ENCODE measurements around the gene NBAS. TPM values are rescaled to one million over a fixed set of nuclear protein-coding genes. Genes with fewer than 3 reads are reported as not detected.

The NBAS gene
- total and polyA plus RNA-seq, 2 of the 4 experiments (the other 2 are of a cell fraction): 22.3 to 105 TPM

DNA sequence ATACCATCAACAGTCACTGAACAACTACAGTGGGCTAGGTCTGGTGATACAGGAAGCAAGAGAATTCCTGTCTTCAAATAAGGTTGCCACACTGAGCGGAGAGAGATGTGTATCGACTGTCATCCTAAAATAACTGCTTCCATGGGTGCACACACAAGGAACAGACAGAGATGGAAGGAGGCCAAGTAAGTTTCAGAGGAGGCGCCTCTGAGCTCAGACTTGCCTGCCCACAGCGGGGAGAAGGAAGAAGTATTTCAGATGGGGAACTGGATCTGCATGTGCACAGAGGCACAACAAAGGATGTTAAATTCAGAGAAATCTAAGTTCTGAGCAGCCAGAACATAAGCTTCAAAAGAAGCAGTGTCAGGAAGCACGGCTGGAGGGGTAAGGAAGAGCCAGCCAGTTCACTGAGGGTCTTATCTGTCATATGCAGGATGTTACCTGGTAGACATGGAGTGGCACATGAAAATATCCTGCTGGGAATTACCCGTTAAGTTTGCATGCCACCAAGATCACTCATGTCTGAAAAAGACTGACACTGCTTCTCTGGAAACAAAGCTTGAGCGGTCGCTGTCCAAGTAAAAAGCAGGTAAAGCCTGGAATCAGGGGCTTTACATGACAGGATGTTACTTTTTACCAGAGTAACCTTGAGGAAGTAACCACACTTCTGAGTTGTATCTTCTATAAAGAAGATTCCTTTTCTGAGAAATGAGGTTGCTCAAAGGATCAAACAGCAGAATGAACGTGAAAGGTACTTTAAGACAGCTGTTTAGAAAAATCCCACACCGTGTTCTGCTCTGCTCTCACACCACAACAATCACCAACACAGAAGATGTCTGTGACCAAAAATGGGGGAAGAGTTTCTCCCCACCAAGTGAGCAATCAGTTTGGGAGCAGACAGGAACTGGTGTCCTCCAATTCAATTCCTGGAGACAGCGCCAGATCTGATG lies 260.2 kb downstream of the NBAS start:
- BruUV-seq (replicated peaks): no TSS peak
- Histone ChIP-seq H3K18ac (ENCODE audit: low read depth, low read length) (no peak overlapping the region), H2BK20ac (ENCODE audit: low read depth, low read length) (no peak overlapping the region; the same call in 1 of the 2 replicates), H4K20me1 (ENCODE audit: insufficient read depth, low read length) (no peaks in the 10 kb centered on the region; the same call in 1 of the 2 replicates), H3K4me2 (ENCODE audit: low read depth, low read length) (no peak overlapping the region), H3K9me3 (ENCODE audit: control insufficient read depth, insufficient read depth, low read length) (no peaks in the 10 kb centered on the region), H4K8ac (ENCODE audit: low read depth in 2 of 2, low read length in 2 of 2) (no peak overlapping the region), H3K79me1 (ENCODE audit: low read depth in 1 of 2, low read length in 2 of 2) (no peaks in the 10 kb centered on the region; a peak in 1 of 4 replicates), H2BK5ac (ENCODE audit: low read depth, low read length, poor library complexity, severe bottlenecking) (no peak overlapping the region), H3K14ac (replicated peaks; ENCODE audit: low read depth, low read length) (0 out of 2 replicates have a peak overlapping the region, but pooled peaks have one; percentile 19), H2AK9ac (replicated peaks; ENCODE audit: low read depth, low read length, poor library complexity) (no peak overlapping the region), H4K91ac (ENCODE audit: insufficient read depth, low read depth, low read length) (no peak overlapping the region), H3K27me3 (ENCODE audit: control insufficient read depth, insufficient read depth, low read length) (no peaks in the 10 kb centered on the region), H3K23ac (ENCODE audit: low read depth, low read length) (peak overlapping the region; percentile 36; the same call in 1 of the 2 replicates), H3K56ac (ENCODE audit: extremely low read depth, insufficient read depth, low read length) (no peak overlapping the region), H3K36me3 (ENCODE audit: control insufficient read depth, insufficient read depth, low read length) (0 out of 2 replicates have a peak, but pooled peaks cover 3% of the 10 kb centered on the region), H3K27ac (ENCODE audit: insufficient read depth, low read length) (no peak overlapping the region), H4K5ac (ENCODE audit: low read depth, low read length) (no peak overlapping the region), H2BK15ac (ENCODE audit: low read depth, low read length) (no peak overlapping the region), H2AFZ (replicated peaks; ENCODE audit: low read length, poor library complexity) (no peak overlapping the region), H3K4me1 (ENCODE audit: control insufficient read depth, insufficient read depth, low read length) (peaks cover 6% of the 10 kb centered on the region), H3K4ac (ENCODE audit: low read depth, low read length) (no peak overlapping the region), H2AK5ac (ENCODE audit: low read depth, low read length) (no peak overlapping the region), H2BK120ac (ENCODE audit: low read depth, low read length) (no peak overlapping the region), H3K4me3 (ENCODE audit: insufficient read depth, low read depth, low read length) (no peak overlapping the region), H3K9me1 (ENCODE audit: insufficient read depth, low read length) (peaks cover 3% of the 10 kb centered on the region), H3K9ac (ENCODE audit: low read depth, low read length) (no peak overlapping the region)
- CTCF ChIA-PET: interaction anchor here (1.0 kb wide), 1 partner anchor 10 kb away, joined by 3 read pairs; no protein-coding TSS in a partner anchor
- ATAC-seq (ENCODE audit: low read depth) (0 out of 2 replicates have a peak, but pooled peaks have one; percentile 17), DNase-seq (peak; percentile 5)
- POLR2A ChIA-PET (ENCODE audit: unreplicated experiment): no interaction called here
- 70% methylated on average over 5 of the region's 11 CpGs; no CpG with 5 or more reads in 1 of the 2 experiments for WGBS, 2 experiments (ENCODE audit: extremely low coverage in 2 of 2, insufficient read length in 1 of 2)
- intact Hi-C loops (cut with micrococcal nuclease): no loop called here
- in situ Hi-C loops (cut with MboI; ENCODE audit: low sequenced_read_pairs): no loop called here
- dilution Hi-C loops (cut with HindIII; ENCODE audit: low sequenced_read_pairs, unreplicated experiment): no loop called here
- no peak for TF ChIP-seq MAFK (IDR thresholded peaks at IDR 0.05; ENCODE audit: low read depth, low read length)
- no peak for TF ChIP-seq CHD1 (IDR thresholded peaks at IDR 0.05; ENCODE audit: low read depth, low read length)
- TF ChIP-seq MAZ (IDR thresholded peaks at IDR 0.05; ENCODE audit: borderline replicate concordance, low read depth, low read length): no peak
- TF ChIP-seq FOS (IDR thresholded peaks at IDR 0.05; ENCODE audit: low read depth, low read length): no peak
- no peak for TF ChIP-seq BHLHE40 (IDR thresholded peaks at IDR 0.05; ENCODE audit: low read depth, low read length)
- no peak for TF ChIP-seq NFE2L2 (IDR thresholded peaks at IDR 0.05; ENCODE audit: low read depth, low read length)
- TF ChIP-seq, protein P1, sequence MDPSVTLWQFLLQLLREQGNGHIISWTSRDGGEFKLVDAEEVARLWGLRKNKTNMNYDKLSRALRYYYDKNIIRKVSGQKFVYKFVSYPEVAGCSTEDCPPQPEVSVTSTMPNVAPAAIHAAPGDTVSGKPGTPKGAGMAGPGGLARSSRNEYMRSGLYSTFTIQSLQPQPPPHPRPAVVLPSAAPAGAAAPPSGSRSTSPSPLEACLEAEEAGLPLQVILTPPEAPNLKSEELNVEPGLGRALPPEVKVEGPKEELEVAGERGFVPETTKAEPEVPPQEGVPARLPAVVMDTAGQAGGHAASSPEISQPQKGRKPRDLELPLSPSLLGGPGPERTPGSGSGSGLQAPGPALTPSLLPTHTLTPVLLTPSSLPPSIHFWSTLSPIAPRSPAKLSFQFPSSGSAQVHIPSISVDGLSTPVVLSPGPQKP (IDR thresholded peaks at IDR 0.05; ENCODE audit: borderline replicate concordance, low read depth, low read length): no peak
- TF ChIP-seq MXI1 (IDR thresholded peaks at IDR 0.05; ENCODE audit: borderline replicate concordance, low read depth, low read length): no peak
- TF ChIP-seq, protein P2, sequence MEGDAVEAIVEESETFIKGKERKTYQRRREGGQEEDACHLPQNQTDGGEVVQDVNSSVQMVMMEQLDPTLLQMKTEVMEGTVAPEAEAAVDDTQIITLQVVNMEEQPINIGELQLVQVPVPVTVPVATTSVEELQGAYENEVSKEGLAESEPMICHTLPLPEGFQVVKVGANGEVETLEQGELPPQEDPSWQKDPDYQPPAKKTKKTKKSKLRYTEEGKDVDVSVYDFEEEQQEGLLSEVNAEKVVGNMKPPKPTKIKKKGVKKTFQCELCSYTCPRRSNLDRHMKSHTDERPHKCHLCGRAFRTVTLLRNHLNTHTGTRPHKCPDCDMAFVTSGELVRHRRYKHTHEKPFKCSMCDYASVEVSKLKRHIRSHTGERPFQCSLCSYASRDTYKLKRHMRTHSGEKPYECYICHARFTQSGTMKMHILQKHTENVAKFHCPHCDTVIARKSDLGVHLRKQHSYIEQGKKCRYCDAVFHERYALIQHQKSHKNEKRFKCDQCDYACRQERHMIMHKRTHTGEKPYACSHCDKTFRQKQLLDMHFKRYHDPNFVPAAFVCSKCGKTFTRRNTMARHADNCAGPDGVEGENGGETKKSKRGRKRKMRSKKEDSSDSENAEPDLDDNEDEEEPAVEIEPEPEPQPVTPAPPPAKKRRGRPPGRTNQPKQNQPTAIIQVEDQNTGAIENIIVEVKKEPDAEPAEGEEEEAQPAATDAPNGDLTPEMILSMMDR (conservative IDR thresholded peaks at IDR 0.05; ENCODE audit: low read depth, low read length): no peak
- no peak for TF ChIP-seq RCOR1 (IDR thresholded peaks at IDR 0.05; ENCODE audit: insufficient replicate concordance, low read length)
- TF ChIP-seq POLR2A (IDR thresholded peaks at IDR 0.05; ENCODE audit: low read depth, low read length): no peak
- TF ChIP-seq, protein P3, sequence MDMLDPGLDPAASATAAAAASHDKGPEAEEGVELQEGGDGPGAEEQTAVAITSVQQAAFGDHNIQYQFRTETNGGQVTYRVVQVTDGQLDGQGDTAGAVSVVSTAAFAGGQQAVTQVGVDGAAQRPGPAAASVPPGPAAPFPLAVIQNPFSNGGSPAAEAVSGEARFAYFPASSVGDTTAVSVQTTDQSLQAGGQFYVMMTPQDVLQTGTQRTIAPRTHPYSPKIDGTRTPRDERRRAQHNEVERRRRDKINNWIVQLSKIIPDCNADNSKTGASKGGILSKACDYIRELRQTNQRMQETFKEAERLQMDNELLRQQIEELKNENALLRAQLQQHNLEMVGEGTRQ (IDR thresholded peaks at IDR 0.05; ENCODE audit: low read depth, low read length): no peak
- TF ChIP-seq RAD21 (IDR thresholded peaks at IDR 0.05; ENCODE audit: low read length): no peak

All from IMR-90 (cell line).